Kasumi-1 (cell line): ENCODE data around the gene NMD3.
"Not testable (repeated sequence)": the region's sequence is repeated elsewhere in the genome, so short reads cannot be mapped to it uniquely, and the experiment has no call there.

ENCODE experiments used
- DNase-seq, 2 experiments: peaks; one replicate each; lab custom pipeline; 2025; lab: John Stamatoyannopoulos, UW

Gene NMD3

DNA sequence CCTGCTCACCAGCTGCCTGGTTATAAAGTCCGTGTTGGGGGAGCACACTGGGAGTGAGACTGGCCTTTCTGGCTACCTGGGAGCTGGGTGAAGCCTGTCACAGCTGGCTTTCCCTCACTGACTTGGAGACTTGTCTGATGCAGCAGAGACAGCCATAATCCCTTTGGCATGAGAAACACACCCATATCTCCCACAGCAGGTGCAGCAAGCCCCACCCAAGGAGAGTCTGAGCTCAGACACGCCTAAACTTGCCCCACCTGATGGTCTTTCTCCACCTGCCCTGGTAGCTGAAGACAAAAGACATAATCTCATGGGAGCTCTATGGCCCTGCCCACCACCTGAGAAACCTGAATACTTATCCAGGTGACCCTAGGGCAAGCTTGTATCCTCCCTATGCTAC, 54.8 kb downstream of the NMD3 start:
- DNase-seq, result no peak

- DNase-seq, result not testable (repeated sequence)
Observed at GRCh38 chr3:161282387-161282786, 61.3 kb downstream of the NMD3 start.

GRCh38 chr3:161284989-161285388, 63.9 kb downstream of the NMD3 start:
- DNase-seq, result no peak

- DNase-seq, result no peak
Observed at GRCh38 chr3:161289174-161289573, 68.1 kb downstream of the NMD3 start.

DNA sequence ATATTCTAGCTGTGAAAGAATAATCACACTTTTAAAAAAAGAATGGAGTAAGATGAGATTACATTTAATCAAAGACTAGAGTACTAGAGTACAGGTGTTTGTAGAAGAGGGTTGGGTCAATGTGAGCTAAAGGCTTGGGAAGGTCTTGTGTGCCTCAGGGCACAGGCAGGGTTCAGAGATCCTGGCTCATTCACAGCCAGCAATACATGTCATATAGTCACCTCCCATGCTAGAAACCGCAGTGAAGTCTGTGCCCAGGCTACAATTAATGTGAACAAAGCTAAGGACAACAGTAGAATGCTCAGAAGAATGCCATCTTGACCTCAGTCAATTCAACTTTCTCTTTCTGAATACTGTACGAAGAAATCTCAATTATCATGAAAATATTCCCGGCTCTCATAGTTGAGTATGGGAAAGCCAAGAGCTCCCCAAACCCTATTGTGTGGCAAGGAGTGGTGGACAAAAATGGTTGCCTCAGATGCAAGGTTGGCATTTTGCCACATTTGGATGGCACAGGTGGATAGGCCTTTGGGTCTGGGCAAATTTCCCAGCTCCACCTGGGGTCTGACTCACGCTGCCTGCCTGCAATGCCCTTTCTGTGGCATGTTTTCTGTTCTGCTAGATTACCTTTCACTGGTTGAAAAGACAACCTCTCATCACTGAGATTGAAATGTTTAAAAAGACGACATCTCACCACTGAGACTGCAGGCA, 70.2 kb downstream of the NMD3 start:
- no peak for DNase-seq

- DNase-seq, result no peak
Observed at GRCh38 chr3:161293381-161293780, 72.3 kb downstream of the NMD3 start.

GRCh38 chr3:161295325-161295724, 74.2 kb downstream of the NMD3 start:
- no peak for DNase-seq

DNA sequence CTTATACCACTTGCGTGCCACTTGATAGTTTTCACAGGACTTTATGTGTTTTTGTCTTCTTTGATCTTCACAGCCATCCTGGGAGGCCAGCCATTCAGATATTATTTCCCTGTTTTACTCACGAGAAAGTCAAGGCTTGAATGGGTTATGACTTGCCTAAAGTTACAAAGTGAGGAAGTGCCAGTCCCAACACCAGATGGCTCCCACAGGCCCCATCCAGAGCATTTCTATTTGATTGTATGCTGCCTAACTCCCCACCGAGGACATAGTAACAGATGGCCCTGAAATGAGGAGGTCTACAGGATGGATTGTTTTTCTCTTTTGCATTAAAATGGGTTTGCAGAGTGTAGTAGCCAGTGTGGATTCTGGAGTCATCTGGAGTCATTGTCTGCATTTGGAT, 75.7 kb downstream of the NMD3 start:
- no peak for DNase-seq
